ENCODE data around the gene DENND1B.

DNA sequence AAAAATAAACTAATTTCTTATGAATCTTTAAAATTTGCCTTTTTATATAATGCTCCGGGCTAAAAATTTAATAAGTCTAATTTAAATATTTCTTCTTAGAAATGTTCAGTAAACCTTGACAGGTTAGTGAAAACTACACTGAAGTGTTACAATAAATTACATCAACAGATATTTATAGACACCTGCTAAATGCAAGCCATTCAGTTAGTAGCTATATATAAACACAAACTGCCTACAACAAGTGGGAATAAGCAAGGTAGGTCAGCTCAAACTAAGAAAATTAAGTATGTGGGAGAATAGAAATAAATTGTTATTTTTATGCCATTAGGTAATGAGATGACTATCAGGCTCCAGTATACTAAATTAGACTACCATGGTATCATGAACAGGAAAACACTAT is 215.6 kb downstream of the DENND1B start:
- TF ChIP-seq, protein P1, sequence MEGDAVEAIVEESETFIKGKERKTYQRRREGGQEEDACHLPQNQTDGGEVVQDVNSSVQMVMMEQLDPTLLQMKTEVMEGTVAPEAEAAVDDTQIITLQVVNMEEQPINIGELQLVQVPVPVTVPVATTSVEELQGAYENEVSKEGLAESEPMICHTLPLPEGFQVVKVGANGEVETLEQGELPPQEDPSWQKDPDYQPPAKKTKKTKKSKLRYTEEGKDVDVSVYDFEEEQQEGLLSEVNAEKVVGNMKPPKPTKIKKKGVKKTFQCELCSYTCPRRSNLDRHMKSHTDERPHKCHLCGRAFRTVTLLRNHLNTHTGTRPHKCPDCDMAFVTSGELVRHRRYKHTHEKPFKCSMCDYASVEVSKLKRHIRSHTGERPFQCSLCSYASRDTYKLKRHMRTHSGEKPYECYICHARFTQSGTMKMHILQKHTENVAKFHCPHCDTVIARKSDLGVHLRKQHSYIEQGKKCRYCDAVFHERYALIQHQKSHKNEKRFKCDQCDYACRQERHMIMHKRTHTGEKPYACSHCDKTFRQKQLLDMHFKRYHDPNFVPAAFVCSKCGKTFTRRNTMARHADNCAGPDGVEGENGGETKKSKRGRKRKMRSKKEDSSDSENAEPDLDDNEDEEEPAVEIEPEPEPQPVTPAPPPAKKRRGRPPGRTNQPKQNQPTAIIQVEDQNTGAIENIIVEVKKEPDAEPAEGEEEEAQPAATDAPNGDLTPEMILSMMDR (IDR thresholded peaks at IDR 0.05), result no peak
- TF ChIP-seq EZH2 (IDR thresholded peaks at IDR 0.05), result no peak

All from neural progenitor cell (in vitro differentiated cells).